PFSK-1 (cell line): ENCODE measurements around the gene FNTB.

ENCODE experiments used
- FOXP2 ChIP-seq: optimal IDR thresholded peaks from 2 replicates; pipeline ENCODE3; 2011; ENCODE audit warnings: borderline replicate concordance, control low read depth, inconsistent platforms; ENCODE audit not compliant: insufficient read depth; ENCODE audit errors: extremely low read length, extremely low read depth
- POLR2AphosphoS5 ChIP-seq: IDR thresholded peaks from 2 replicates; pipeline ENCODE4 v1.6.1; 2012; ENCODE audit warnings: low read depth, mild to moderate bottlenecking, control low read depth, low read length, moderate library complexity
- REST ChIP-seq, 2 experiments: IDR thresholded peaks; 2 replicates each; pipeline versions ENCODE4 v1.6.1 to v1.8.0; 2011 to 2012; ENCODE audit warnings: low read depth in 2 of 2, low read length in 2 of 2, control low read depth in 1 of 2, inconsistent platforms in 1 of 2, mild to moderate bottlenecking in 1 of 2, moderate library complexity in 1 of 2; ENCODE audit not compliant: insufficient read depth in 1 of 2
- SIN3A ChIP-seq: IDR thresholded peaks from 2 replicates; pipeline ENCODE4 v1.6.1; 2012; ENCODE audit warnings: mild to moderate bottlenecking, low read length, moderate library complexity, borderline replicate concordance; ENCODE audit not compliant: insufficient read depth
- TAF1 ChIP-seq: IDR thresholded peaks from 2 replicates; pipeline ENCODE4 v1.6.1; 2012; ENCODE audit warnings: low read length, control low read depth, borderline replicate concordance; ENCODE audit not compliant: insufficient read depth

Gene FNTB

GRCh38 chr14:65084554-65085505 is 98.1 kb downstream of the FNTB start:
- TF ChIP-seq SIN3A (no peak), REST (IDR thresholded peaks at IDR 0.05; ENCODE audit: insufficient read depth in 1 of 2, low read depth in 2 of 2, low read length in 2 of 2) (no peak), FOXP2 (no peak), POLR2AphosphoS5 (no peak), TAF1 (no peak)

GRCh38 chr14:65092349-65092748 is 105.7 kb downstream of the FNTB start:
- no peak for TF ChIP-seq POLR2AphosphoS5
- TF ChIP-seq FOXP2 = no peak
- TF ChIP-seq SIN3A = no peak
- no peak for TF ChIP-seq TAF1
- TF ChIP-seq REST (IDR thresholded peaks at IDR 0.05; ENCODE audit: insufficient read depth in 1 of 2, low read depth in 2 of 2, low read length in 2 of 2) = no peak

GRCh38 chr14:65095633-65096205 is 109.0 kb downstream of the FNTB start:
- TF ChIP-seq REST (IDR thresholded peaks at IDR 0.05; ENCODE audit: insufficient read depth in 1 of 2, low read depth in 2 of 2, low read length in 2 of 2) (no peak), POLR2AphosphoS5 (no peak), FOXP2 (no peak), TAF1 (no peak), SIN3A (no peak)

GRCh38 chr14:65096323-65097089 is 109.8 kb downstream of the FNTB start:
- TF ChIP-seq FOXP2 (no peak), TAF1 (no peak), POLR2AphosphoS5 (no peak), REST (IDR thresholded peaks at IDR 0.05; ENCODE audit: insufficient read depth in 1 of 2, low read depth in 2 of 2, low read length in 2 of 2) (no peak), SIN3A (no peak)
